Measurements from ENCODE around the gene CSAD.
"Not testable (repeated sequence)": the region's sequence is repeated elsewhere in the genome, so short reads cannot be mapped to it uniquely, and the experiment has no call there.

CSAD gene

GRCh38 chr12:53217051-53217930 lies 36.6 kb upstream of the CSAD start:
- no peak for DNase-seq

GRCh38 chr12:53215497-53215896 lies 34.8 kb upstream of the CSAD start:
- no peak for DNase-seq

GRCh38 chr12:53214687-53215455 lies 34.1 kb upstream of the CSAD start:
- DNase-seq = no peak

- DNase-seq = no peak
Observed at GRCh38 chr12:53214221-53214620, 33.5 kb upstream of the CSAD start.

- DNase-seq = peak; percentile 86
Observed at GRCh38 chr12:53213348-53213747, 32.6 kb upstream of the CSAD start.

- no peak for DNase-seq
Observed at GRCh38 chr12:53212931-53213330, 32.2 kb upstream of the CSAD start.

- no peak for DNase-seq
Observed at GRCh38 chr12:53211476-53212381, 31.0 kb upstream of the CSAD start.

GRCh38 chr12:53210843-53211242 lies 30.1 kb upstream of the CSAD start:
- no peak for DNase-seq

GRCh38 chr12:53208877-53209463 lies 28.2 kb upstream of the CSAD start:
- no peak for DNase-seq

GRCh38 chr12:53208435-53208834 lies 27.7 kb upstream of the CSAD start:
- DNase-seq = no peak

- peak; percentile 67 for DNase-seq
Observed at GRCh38 chr12:53207042-53207441, 26.3 kb upstream of the CSAD start, which contains the start of gene ITGB7. Gene ITGB7, minus strand, starts transcription at chr12:53207251. Its CDS starts 6,808 bp downstream, at chr12:53200443.

- peak; percentile 51 for DNase-seq
Observed at GRCh38 chr12:53205747-53206419, 25.2 kb upstream of the CSAD start.

GRCh38 chr12:53204351-53204750 lies 23.6 kb upstream of the CSAD start:
- no peak for DNase-seq

GRCh38 chr12:53202316-53202715 lies 21.6 kb upstream of the CSAD start:
- DNase-seq = not testable (repeated sequence)

- no peak for DNase-seq
Observed at GRCh38 chr12:53201639-53202038, 20.9 kb upstream of the CSAD start.

GRCh38 chr12:53201177-53201541 lies 20.4 kb upstream of the CSAD start:
- DNase-seq = no peak

- DNase-seq = no peak
Observed at GRCh38 chr12:53200458-53201176, 19.9 kb upstream of the CSAD start.

GRCh38 chr12:53200107-53200457 lies 19.4 kb upstream of the CSAD start:
- no peak for DNase-seq

GRCh38 chr12:53199700-53200099 lies 19.0 kb upstream of the CSAD start:
- DNase-seq = no peak

GRCh38 chr12:53198486-53199110 lies 17.9 kb upstream of the CSAD start:
- DNase-seq = no peak
